ENCODE results near the gene MYO10.
"Not testable (repeated sequence)": the region's sequence is repeated elsewhere in the genome, so short reads cannot be mapped to it uniquely, and the experiment has no call there.

The MYO10 gene

DNA sequence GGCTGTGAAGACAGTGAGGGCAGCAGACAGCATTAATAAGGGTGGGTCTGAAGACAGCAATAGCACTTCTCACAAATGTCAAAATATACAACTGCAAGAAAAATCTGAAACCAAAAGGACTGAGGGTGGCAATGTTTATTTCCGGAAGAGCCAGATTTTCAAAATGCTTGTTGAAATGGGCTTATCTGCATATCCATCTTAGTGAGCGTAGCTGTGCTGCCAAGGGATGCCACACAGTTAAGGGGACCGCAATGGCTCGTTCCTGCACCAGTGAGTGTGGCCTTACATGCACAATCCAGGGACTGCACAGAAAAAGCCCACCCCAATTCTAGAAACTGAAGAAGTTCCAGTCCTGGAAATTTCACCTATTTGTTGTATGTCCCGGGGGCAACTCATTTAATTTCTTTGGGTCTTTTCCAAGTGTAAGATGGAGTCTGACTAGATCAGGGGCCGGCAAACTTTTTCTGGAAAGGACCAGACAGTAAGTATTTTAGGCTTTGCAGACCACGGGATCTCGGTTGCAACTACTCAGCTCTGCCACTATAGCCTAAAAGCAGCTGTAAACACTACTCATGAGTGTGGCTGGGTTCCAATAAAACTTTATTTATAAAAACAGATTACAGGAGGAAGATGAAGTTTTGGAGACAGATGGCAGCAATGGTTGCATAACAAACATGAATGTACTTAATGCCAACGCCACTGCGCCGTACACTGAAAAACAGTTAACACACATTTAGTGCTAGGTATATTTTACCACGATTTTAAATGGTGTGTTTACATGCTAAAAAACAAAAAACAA lies 154.1 kb downstream of the MYO10 start:
- no peak for DNase-seq (ENCODE audit: low spot score)

GRCh38 chr5:16780325-16780724 lies 155.8 kb downstream of the MYO10 start:
- DNase-seq (ENCODE audit: low spot score): no peak

DNA sequence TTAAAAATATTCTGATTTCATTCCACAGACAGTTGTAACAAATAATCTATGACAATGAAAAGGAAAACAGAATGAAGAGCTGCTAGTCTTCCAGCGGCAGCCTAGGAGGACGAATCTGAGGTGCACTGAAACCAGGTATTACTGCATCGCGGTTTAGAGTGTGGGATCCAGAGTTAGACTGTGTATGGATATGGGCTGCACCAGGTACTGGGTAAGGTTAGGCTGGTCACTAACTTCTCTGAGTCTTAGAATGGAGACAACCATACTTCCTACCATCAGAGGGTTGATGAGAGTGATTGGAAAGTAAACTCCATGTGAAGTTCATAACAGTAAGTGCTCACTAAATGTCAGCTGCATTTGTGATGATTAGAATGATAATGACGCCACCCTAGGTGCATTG lies 158.7 kb downstream of the MYO10 start:
- DNase-seq (ENCODE audit: low spot score): no peak

DNA sequence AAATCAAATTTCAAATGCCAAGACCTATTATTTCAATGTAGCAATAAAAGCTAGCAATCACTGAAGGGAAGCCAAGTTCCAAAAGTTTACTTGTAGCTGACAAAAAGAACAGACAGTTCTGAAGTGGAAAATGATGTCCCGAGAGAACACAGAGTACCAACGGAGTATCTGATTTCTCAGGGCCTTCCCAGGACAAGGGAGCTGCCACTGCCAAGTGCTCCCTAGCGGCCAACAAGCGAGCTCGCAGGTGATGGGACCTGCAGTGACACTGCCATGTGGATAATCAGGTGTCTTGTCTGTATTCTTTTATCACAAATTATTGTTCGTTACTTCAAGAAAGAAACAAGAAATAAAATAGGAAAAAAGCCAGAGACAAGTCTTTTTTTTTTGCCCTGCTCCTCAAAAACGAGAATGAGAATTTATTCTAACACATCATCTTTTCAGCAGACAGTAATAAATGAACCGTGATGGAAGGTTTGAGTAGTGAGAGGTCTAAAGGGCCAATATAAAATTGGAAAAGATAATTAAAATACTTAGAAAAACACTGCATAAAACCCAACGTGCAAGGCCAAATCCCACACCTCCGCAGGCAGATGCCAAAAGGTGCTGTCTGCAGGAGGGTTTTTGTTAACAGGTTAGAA lies 159.4 kb downstream of the MYO10 start:
- DNase-seq (ENCODE audit: low spot score): peak; percentile 46

DNA sequence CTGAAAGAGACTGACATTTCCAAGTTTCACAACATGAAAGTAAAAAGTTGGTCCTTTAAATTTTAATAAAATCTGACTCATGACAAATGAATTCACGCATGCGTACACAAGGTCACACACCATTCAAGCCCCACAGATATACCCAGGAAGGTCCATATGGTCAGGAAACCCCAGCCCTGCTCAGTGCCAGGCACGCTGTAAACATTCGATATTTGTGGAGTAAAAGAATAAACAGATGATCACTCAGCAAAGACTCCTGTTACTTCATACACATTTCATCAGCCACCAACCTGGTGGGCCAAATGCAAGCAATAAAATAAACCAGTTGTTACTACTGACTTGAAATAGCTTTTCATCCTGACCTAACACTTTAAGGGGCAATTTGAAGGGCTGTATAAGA lies 161.3 kb downstream of the MYO10 start:
- DNase-seq (ENCODE audit: low spot score): no peak

DNA sequence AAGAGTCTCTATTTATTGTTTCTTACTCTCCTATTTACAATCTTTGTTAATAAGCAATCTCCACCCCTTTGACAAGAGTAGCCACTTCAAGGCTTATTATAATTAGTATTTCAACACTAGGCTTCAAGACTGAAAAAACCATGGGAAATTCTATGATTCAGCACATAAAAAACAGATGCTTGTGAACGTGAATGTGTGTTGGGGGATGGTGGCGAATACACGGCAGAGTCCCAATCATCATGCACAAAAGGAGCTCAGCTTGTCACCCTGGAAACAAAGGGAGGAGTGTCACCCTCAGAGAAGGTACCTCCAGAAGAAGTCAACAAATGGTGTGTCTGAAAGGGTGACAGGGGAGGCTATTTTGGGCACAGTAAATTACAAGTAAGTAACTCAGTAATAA lies 162.1 kb downstream of the MYO10 start:
- no peak for DNase-seq (ENCODE audit: low spot score)

DNA sequence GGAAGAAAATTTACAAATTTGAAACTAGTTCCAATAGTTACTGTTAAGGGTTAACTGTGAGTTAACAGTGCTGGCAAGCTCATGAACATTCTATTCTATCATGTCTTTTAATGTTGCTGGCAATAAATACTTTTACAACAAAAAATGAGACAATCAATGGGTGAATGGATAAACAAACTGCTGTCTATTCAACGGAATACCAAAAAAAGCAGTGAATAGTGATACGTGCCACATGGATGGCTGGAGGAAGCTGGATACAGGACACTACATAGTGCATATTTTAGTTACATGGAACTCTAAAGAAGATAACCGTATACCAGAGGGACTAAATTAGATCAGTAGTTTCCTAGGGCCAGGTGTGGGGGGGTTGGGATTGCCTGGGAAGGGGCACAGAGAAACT lies 163.5 kb downstream of the MYO10 start:
- DNase-seq (ENCODE audit: low spot score): no peak

DNA sequence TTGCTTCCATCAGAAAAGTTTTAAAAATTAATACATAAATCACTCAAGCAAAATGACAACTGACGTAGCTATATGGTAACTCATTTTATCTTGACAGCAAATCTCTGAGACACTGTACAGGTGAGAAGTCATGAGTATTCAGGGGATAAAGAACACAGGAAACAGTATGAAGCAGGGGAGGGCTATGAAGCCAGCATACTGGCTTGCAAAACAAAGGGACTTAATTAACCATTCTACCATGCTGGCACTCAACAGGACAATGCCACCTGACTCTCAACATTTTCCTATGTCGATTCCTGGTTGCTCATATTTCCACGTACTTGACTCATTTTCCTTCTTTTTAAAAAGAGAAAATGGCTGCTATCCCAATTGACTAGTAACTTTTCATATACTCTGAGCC lies 167.9 kb downstream of the MYO10 start:
- no peak for DNase-seq (ENCODE audit: low spot score)

- no peak for DNase-seq (ENCODE audit: low spot score)
Observed at GRCh38 chr5:16763211-16763610, 172.9 kb downstream of the MYO10 start.

DNA sequence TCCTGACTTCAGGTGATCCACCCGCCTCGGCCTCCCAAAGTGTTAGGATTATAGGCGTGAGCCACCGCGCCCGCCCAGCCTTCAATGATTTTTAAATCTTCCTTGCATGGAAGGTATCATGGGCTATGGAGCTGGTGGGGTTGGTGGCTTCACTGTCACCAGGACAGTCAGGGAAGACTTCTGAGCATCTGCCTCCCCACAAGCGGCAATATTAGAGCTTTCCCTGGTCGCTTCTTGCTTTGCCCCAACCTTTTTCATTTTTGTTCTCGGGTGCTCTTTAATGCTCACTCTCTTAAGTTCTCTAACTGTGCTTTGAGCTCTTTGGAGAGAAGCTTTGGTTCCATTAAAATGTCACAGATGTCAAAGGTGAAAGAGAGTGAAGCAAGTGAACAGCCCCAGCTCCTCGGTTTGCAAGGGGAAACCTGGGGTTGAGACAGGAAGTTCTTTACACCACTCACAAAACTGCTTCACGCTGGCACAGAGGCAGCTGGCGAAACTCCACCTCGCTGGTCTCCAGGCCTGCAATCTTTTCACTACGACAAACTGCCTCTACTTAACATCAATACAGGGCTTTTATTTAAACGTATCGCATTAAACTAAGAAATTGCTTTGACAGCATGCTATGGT lies 176.8 kb downstream of the MYO10 start:
- no peak for DNase-seq (ENCODE audit: low spot score)

GRCh38 chr5:16757989-16758501 lies 178.0 kb downstream of the MYO10 start:
- DNase-seq (ENCODE audit: low spot score): no peak

- not testable (repeated sequence) for DNase-seq (ENCODE audit: low spot score)
Observed at GRCh38 chr5:16757577-16757976, 178.5 kb downstream of the MYO10 start.

DNA sequence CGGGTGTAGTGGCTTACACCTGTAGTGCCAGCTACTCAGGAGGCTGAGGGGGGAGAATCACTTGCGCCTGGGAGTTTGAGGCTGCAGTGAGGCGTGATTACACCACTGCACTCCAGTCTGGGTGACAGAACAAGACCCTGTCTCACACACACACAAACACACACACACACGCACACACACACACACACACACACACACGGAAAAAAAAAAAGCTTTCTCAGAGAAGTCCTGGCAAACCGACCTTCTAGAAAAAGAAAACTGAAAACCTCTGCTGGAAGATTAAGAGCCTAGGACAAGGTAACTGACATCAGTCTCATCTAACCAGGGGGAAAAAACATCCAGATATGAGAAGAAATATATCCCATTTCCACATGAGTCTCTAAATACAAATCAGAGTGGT lies 178.9 kb downstream of the MYO10 start:
- no peak for DNase-seq (ENCODE audit: low spot score)

GRCh38 chr5:16756692-16757091 lies 179.4 kb downstream of the MYO10 start:
- DNase-seq (ENCODE audit: low spot score): no peak

GRCh38 chr5:16755641-16756040 lies 180.4 kb downstream of the MYO10 start:
- no peak for DNase-seq (ENCODE audit: low spot score)

DNA sequence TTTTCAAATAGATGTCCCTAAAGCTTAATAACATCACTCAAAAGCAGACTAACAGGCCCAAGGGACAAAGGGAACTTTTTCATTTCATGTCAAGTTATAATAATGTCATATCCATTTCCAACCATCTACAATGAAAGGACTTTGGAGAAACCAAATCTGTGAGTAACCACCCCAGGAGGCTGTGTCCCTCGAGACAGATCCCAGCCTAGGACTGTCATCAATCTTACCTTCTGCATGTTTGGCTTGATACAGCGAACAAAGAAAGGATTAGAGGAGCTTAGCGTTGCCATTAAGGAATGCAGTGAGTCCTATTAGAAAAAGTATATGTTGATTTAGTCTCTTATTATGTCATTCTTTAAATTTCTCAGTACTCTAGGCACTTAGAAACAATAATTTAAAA lies 181.5 kb downstream of the MYO10 start:
- DNase-seq (ENCODE audit: low spot score): no peak

DNA sequence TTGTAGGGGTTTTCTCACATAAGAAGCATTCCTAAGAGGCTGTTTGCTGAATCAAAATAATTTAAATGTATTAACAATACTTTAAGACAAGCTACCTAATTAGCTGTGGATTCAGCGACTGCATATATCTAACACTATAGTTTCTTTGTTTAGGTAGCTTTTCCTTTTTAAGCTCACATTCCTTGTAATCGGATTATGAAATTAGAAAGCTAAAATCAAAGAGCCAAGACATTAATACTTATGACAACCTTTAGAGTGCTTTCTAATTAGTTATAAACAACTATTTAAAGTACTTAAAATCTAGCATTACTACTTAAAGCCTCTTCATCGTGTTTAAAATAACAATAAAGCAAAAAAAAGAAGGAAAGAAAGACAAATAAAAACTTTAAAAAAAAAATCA lies 182.0 kb downstream of the MYO10 start:
- DNase-seq (ENCODE audit: low spot score): no peak

DNA sequence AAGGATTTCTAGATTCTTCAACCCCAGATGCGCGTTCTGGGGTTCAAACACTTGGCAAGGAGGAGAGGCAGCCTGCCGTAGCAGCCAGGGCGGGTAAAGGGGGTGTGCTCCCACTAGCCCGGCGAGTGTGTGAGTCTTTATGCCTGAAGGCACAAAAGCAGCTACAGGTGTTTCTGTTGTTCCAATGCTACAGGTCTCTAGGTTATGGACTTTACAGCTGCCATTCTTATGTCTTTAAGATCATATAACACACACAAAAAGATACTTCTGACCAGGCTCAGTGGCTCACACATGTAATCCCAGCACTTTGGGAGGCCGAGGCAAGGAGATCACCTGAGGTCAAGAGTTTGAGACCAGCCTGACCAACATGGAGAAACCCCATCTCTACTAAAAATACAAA lies 185.6 kb downstream of the MYO10 start:
- DNase-seq (ENCODE audit: low spot score): no peak

- no peak for DNase-seq (ENCODE audit: low spot score)
Observed at GRCh38 chr5:16749626-16750025, 186.5 kb downstream of the MYO10 start.

DNA sequence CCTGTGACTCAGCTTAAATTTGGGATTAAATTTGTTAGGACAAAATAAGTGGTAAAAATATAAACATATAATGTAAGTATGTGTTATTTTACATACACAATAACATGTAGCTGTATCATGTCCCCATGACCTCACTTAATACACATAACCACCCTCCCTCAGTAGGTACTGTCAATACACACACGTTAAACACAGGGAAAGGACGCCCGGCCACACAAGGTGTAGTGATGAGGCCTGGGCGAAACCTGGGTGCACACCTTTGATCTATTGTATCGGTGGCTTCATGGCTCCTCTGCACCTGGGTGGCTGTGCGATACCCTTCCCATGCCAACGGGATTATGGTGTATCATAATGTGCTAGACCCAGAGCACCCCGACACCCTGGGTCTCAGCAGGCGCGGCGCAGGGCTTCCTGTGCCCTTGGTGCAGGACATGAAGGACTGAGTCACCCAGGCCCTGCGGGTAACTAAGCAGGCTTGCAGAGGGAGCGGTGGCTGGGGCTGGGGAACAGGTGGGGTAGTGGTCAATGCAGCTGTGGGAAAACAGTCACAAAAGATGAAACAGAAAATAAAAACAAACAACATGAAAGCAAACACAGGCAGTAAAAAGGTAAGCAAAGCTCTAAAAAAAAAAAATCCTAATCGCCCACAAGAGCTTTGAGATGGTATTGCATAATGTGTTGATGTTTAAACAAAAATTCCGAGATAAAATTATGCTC lies 191.8 kb downstream of the MYO10 start:
- DNase-seq (ENCODE audit: low spot score): no peak

- DNase-seq (ENCODE audit: low spot score): no peak
Observed at GRCh38 chr5:16742938-16743337, 193.2 kb downstream of the MYO10 start.

GRCh38 chr5:16740811-16741392 lies 195.2 kb downstream of the MYO10 start:
- peak; percentile 43 for DNase-seq (ENCODE audit: low spot score)
